HL-60 (cell line): ENCODE results near the gene POU2F3.

Source experiments
- DNase-seq, 2 experiments: peaks; one replicate each; pipeline ENCODE4 v3.0.0-alpha.2; 2010 to 2020; ENCODE audit warnings: low read depth in 1 of 2, low spot score in 1 of 2
- H3K27ac ChIP-seq: fragments of 250-450 bp; sonication (Bioruptor Pico); replicated peaks from 2 replicates; pipeline ENCODE4 v1.5.1; 2020; ENCODE audit warnings: mild to moderate bottlenecking, moderate library complexity
- H3K27me3 ChIP-seq: fragments of 250-450 bp; sonication (Bioruptor Pico); 2 replicates; pipeline ENCODE4 v1.5.1; 2021; ENCODE audit warnings: mild to moderate bottlenecking, moderate library complexity; ENCODE audit not compliant: insufficient read depth, poor library complexity, severe bottlenecking
- H3K4me3 ChIP-seq: replicated peaks from 2 replicates; pipeline ENCODE4 v1.5.1; 2011; ENCODE audit warnings: mild to moderate bottlenecking, control low read depth, low read length; ENCODE audit not compliant: insufficient read depth
- GABPA ChIP-seq: IDR thresholded peaks from 2 replicates; pipeline ENCODE4 v1.6.1; 2012; ENCODE audit warnings: low read depth
- POLR2AphosphoS5 ChIP-seq: IDR thresholded peaks from 2 replicates; pipeline ENCODE4 v1.6.1; 2012; ENCODE audit warnings: low read depth
- SPI1 ChIP-seq: IDR thresholded peaks from 2 replicates; pipeline ENCODE4 v1.6.1; 2012; ENCODE audit warnings: low read depth, mild to moderate bottlenecking, borderline replicate concordance
- TF ChIP-seq, protein P1 (sequence below): IDR thresholded peaks from one replicate; pipeline ENCODE4 v1.5.1; 2011; ENCODE audit warnings: low read length, control low read depth, inconsistent platforms; ENCODE audit not compliant: insufficient read depth
- TF ChIP-seq, protein P2 (sequence below): IDR thresholded peaks from 2 replicates; pipeline ENCODE4 v1.6.1; 2012; ENCODE audit warnings: low read depth; ENCODE audit not compliant: insufficient replicate concordance

The POU2F3 gene

DNA sequence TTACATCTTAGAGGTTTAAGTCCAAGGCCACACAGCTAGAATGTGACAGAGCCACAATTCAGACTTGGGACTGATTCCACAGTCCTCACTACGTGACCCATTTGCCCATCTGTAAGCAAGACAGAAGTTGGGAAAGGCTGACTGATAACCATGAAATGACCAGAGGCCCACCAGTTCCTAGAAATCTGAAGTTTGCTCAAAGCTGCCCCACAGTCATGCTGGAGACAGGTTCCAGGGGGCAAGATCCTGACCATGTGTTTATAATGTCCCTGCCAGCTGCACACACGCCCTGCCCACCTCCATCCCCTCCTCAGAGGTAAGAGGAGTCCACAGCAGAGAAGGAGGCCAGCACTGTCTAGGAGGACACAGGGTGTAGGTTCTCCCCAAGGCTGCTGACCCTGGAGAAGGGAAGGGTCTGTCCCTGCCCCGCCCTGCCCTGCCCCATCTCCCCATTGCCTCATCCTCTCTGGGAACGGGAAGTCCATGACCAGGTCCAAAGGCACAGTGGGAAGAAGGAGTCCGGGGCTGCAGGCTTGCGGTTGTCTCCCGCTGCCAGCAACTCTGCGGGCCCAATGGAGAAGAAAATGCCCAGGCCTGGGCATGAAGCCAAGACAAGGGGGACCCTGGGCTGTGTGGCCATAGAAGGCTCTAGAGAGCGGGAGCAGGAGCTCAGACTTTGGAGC lies 41.0 kb upstream of the POU2F3 start:
- TF ChIP-seq SPI1 (no peak), POLR2AphosphoS5 (no peak), GABPA (no peak)
- TF ChIP-seq, protein P1, sequence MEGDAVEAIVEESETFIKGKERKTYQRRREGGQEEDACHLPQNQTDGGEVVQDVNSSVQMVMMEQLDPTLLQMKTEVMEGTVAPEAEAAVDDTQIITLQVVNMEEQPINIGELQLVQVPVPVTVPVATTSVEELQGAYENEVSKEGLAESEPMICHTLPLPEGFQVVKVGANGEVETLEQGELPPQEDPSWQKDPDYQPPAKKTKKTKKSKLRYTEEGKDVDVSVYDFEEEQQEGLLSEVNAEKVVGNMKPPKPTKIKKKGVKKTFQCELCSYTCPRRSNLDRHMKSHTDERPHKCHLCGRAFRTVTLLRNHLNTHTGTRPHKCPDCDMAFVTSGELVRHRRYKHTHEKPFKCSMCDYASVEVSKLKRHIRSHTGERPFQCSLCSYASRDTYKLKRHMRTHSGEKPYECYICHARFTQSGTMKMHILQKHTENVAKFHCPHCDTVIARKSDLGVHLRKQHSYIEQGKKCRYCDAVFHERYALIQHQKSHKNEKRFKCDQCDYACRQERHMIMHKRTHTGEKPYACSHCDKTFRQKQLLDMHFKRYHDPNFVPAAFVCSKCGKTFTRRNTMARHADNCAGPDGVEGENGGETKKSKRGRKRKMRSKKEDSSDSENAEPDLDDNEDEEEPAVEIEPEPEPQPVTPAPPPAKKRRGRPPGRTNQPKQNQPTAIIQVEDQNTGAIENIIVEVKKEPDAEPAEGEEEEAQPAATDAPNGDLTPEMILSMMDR, result no peak
- no peak for DNase-seq
- Histone ChIP-seq H3K27me3 (no peaks in the 10 kb centered on the region), H3K4me3 (no peak overlapping the region), H3K27ac (no peak overlapping the region)

DNA sequence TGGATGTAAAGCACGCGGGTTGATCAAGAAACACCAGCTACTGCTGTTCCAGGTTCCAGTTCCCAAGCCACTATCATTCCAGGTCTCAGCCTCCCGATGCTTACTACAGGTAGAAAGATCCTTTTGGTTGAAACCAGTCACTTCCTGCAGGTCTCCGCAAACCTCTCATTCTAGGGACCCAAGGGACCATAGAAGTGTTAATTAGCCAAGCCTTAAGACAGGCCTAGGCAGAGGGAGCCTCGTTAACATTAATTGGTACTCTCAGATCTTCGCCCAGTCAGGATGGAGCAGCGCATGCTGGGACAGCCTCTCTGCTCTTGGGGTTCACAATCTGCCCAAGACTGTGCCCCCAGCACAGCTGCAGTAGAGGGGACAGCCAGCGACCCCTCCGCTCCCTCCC lies 40.3 kb upstream of the POU2F3 start:
- Histone ChIP-seq H3K4me3 (no peak overlapping the region), H3K27ac (no peak overlapping the region), H3K27me3 (no peaks in the 10 kb centered on the region)
- no peak for DNase-seq
- TF ChIP-seq POLR2AphosphoS5 (no peak), GABPA (no peak)
- TF ChIP-seq, protein P1, result no peak
- TF ChIP-seq, protein P2, sequence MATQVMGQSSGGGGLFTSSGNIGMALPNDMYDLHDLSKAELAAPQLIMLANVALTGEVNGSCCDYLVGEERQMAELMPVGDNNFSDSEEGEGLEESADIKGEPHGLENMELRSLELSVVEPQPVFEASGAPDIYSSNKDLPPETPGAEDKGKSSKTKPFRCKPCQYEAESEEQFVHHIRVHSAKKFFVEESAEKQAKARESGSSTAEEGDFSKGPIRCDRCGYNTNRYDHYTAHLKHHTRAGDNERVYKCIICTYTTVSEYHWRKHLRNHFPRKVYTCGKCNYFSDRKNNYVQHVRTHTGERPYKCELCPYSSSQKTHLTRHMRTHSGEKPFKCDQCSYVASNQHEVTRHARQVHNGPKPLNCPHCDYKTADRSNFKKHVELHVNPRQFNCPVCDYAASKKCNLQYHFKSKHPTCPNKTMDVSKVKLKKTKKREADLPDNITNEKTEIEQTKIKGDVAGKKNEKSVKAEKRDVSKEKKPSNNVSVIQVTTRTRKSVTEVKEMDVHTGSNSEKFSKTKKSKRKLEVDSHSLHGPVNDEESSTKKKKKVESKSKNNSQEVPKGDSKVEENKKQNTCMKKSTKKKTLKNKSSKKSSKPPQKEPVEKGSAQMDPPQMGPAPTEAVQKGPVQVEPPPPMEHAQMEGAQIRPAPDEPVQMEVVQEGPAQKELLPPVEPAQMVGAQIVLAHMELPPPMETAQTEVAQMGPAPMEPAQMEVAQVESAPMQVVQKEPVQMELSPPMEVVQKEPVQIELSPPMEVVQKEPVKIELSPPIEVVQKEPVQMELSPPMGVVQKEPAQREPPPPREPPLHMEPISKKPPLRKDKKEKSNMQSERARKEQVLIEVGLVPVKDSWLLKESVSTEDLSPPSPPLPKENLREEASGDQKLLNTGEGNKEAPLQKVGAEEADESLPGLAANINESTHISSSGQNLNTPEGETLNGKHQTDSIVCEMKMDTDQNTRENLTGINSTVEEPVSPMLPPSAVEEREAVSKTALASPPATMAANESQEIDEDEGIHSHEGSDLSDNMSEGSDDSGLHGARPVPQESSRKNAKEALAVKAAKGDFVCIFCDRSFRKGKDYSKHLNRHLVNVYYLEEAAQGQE, result no peak

DNA sequence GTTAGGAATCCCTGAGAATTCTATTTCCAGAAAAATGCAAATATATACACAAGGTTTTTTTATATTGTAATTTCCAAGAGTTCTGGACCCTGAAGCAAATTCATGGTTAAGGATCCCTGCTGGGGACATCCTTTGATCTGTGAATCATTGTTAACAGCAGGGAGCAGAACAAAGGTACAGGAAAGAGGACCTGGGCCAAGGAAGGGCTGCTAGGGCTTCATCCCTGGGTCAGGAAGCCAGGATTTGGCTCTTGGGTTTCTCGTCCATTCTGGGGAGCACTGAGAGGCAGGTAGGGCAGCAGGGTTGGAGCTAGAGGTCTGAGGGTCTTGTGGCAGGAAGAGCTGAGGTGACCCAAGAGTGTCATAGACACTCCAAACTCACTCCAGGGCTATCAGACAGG lies 39.3 kb upstream of the POU2F3 start:
- Histone ChIP-seq H3K27me3 (no peaks in the 10 kb centered on the region), H3K4me3 (no peak overlapping the region), H3K27ac (no peak overlapping the region)
- TF ChIP-seq, protein P1, result no peak
- TF ChIP-seq GABPA (no peak), SPI1 (no peak), POLR2AphosphoS5 (no peak)
- TF ChIP-seq, protein P2, result no peak
- no peak for DNase-seq

DNA sequence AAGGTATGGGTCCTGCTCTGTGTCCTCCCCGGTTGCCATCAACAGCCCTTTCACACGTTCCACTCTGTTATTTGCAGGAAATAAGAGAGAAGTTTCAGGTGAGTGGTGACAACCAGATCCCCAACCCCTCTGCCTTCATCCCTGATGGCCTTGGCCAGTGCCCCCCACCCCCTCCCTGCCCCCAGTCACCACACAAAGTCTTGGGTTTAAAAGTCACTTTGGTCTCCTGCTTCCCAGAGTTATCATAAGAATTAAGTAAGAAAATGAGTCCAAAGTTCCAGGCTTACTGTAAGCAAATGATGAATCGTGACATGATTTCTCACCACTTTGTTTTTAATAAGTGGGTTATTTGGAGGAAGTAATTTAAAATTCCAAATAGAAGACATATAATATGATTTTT lies 38.3 kb upstream of the POU2F3 start:
- Histone ChIP-seq H3K27me3 (no peaks in the 10 kb centered on the region), H3K4me3 (no peak overlapping the region), H3K27ac (no peak overlapping the region)
- no peak for DNase-seq
- TF ChIP-seq POLR2AphosphoS5 (no peak), SPI1 (no peak), GABPA (no peak)
- TF ChIP-seq, protein P2, result no peak
- TF ChIP-seq, protein P1, result no peak
